Fibroblast of lung (primary cell): ENCODE measurements around the gene IVL. TPM values are rescaled to one million over a fixed set of nuclear protein-coding genes. Genes with fewer than 3 reads are reported as not detected.

Source experiments
- DNase-seq, 2 donors: peaks; one replicate each; pipeline versions ENCODE4 v3.0.0 to v3.0.0-alpha.2; 2010; ENCODE audit warnings: low read depth in 2 of 2
- H2AFZ ChIP-seq: 2 replicates; pipeline ENCODE4 v1.5.1; 2012; ENCODE audit warnings: low read length, control low read depth, inconsistent platforms
- H3K27ac ChIP-seq: 2 replicates; pipeline ENCODE4 v1.5.1; 2011; ENCODE audit warnings: low read length, control low read depth; ENCODE audit not compliant: insufficient read depth
- H3K27me3 ChIP-seq: 2 replicates; pipeline ENCODE4 v1.5.1; 2011; ENCODE audit warnings: mild to moderate bottlenecking, low read length; ENCODE audit not compliant: control insufficient read depth, insufficient read depth
- H3K36me3 ChIP-seq: 2 replicates; pipeline ENCODE4 v1.5.1; 2011; ENCODE audit warnings: low read length; ENCODE audit not compliant: control insufficient read depth, insufficient read depth
- H3K4me1 ChIP-seq: 2 replicates; pipeline ENCODE4 v1.5.1; 2011; ENCODE audit warnings: low read length; ENCODE audit not compliant: control insufficient read depth, insufficient read depth; ENCODE audit errors: extremely low read depth
- H3K4me2 ChIP-seq: 2 replicates; pipeline ENCODE4 v1.5.1; 2011; ENCODE audit warnings: low read length, control low read depth; ENCODE audit not compliant: insufficient read depth; ENCODE audit errors: extremely low read depth
- H3K4me3 ChIP-seq, 4 experiments: fragments of 200-600 bp in 1 of 4; sonication (generic) in 1 of 4; replicated peaks in 1 of 4; 2 replicates each; pipeline ENCODE4 v1.5.1; 2011 to 2016; ENCODE audit warnings: low read length in 4 of 4, low read depth in 3 of 4, mild to moderate bottlenecking in 3 of 4, control low read depth in 2 of 4, inconsistent platforms in 1 of 4, mixed read lengths in 1 of 4; ENCODE audit not compliant: insufficient read depth in 1 of 4; ENCODE audit errors: control extremely low read depth in 1 of 4
- H3K79me2 ChIP-seq: 2 replicates; pipeline ENCODE4 v1.5.1; 2012; ENCODE audit warnings: mild to moderate bottlenecking, low read length, inconsistent platforms; ENCODE audit not compliant: control insufficient read depth, insufficient read depth
- H3K9ac ChIP-seq: 2 replicates; pipeline ENCODE4 v1.5.1; 2011; ENCODE audit warnings: mild to moderate bottlenecking, low read length, control low read depth; ENCODE audit not compliant: insufficient read depth
- H3K9me3 ChIP-seq: 2 replicates; pipeline ENCODE4 v1.5.1; 2012; ENCODE audit warnings: low read depth, low read length; ENCODE audit not compliant: control insufficient read depth, insufficient read depth
- H4K20me1 ChIP-seq: 2 replicates; pipeline ENCODE4 v1.5.1; 2011; ENCODE audit warnings: low read length; ENCODE audit not compliant: control insufficient read depth, insufficient read depth; ENCODE audit errors: extremely low read depth
- EZH2 ChIP-seq: IDR thresholded peaks from 2 replicates; pipeline ENCODE4 v1.5.1; 2012; ENCODE audit warnings: low read length, control low read depth, mild to moderate bottlenecking; ENCODE audit errors: missing control alignments
- polyA plus RNA-seq, 2 donors: library from polyadenylated mRNA; depleted of rRNA in 1 of 2; stranded (reverse) in 1 of 2; unstranded in 1 of 2; fragments of >200 nt; gene quantifications; 2 replicates each; pipeline ENCODE4 v1.2.1, GENCODE V29; 2011 to 2012; ENCODE audit warnings: missing spikeins in 1 of 2
- total RNA-seq: library from RNA; depleted of rRNA; stranded (reverse); fragments of >200 nt; gene quantifications from 2 replicates; pipeline ENCODE4 v1.2.1, GENCODE V29; 2014
- TF ChIP-seq, protein P1 (sequence below), 2 donors: IDR thresholded peaks in 1 of 2; conservative IDR thresholded peaks in 1 of 2; 1 replicate in 1 of 2; 2 replicates in 1 of 2; pipeline ENCODE4 v1.5.1; 2011 to 2012; ENCODE audit warnings: low read length in 2 of 2, control low read depth in 1 of 2, inconsistent platforms in 1 of 2, low read depth in 1 of 2, mild to moderate bottlenecking in 1 of 2

Gene IVL
- total and polyA plus RNA-seq, 2 donors (not counting 1 experiment from before 2014, with no cell fraction given), result 0.10 TPM; not detected in 1

DNA sequence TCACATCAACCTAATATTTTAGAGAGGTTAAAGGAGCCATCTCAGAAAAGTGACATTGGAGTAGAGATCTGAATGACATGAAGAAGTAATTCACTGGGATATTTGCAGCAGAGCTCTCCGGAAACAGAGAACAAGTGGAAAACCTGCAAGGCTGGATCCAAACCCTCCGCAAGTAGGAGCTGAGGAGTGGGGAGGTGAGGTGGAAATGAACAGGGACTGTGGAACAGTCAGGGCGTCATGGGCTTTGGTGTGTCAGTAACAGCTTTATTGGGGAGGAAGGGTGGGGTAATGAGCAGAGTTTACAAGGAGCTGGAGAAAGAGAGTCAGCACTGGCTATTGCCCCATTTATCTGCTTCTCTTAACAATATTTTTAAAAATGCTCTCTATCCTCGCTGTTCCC lies 9.3 kb upstream of the IVL start:
- DNase-seq, result no peak
- no peak overlapping the region for H3K4me2 ChIP-seq
- H2AFZ ChIP-seq, result no peak overlapping the region
- H3K9ac ChIP-seq, result no peak overlapping the region
- no peaks in the 10 kb centered on the region for H4K20me1 ChIP-seq
- TF ChIP-seq EZH2, result no peak
- TF ChIP-seq, protein P1, sequence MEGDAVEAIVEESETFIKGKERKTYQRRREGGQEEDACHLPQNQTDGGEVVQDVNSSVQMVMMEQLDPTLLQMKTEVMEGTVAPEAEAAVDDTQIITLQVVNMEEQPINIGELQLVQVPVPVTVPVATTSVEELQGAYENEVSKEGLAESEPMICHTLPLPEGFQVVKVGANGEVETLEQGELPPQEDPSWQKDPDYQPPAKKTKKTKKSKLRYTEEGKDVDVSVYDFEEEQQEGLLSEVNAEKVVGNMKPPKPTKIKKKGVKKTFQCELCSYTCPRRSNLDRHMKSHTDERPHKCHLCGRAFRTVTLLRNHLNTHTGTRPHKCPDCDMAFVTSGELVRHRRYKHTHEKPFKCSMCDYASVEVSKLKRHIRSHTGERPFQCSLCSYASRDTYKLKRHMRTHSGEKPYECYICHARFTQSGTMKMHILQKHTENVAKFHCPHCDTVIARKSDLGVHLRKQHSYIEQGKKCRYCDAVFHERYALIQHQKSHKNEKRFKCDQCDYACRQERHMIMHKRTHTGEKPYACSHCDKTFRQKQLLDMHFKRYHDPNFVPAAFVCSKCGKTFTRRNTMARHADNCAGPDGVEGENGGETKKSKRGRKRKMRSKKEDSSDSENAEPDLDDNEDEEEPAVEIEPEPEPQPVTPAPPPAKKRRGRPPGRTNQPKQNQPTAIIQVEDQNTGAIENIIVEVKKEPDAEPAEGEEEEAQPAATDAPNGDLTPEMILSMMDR (conservative IDR thresholded peaks at IDR 0.05 in 1 of 2, IDR thresholded peaks at IDR 0.05 in 1 of 2; ENCODE audit: low read depth in 1 of 2, low read length in 2 of 2), result no peak
- H3K27ac ChIP-seq, result no peak overlapping the region
- H3K27me3 ChIP-seq, result peaks cover 2% of the 10 kb centered on the region
- no peaks in the 10 kb centered on the region for H3K9me3 ChIP-seq
- no peaks in the 10 kb centered on the region for H3K36me3 ChIP-seq
- no peak overlapping the region for H3K4me3 ChIP-seq
- H3K4me1 ChIP-seq, result no peaks in the 10 kb centered on the region
- H3K79me2 ChIP-seq, result no peaks in the 10 kb centered on the region

DNA sequence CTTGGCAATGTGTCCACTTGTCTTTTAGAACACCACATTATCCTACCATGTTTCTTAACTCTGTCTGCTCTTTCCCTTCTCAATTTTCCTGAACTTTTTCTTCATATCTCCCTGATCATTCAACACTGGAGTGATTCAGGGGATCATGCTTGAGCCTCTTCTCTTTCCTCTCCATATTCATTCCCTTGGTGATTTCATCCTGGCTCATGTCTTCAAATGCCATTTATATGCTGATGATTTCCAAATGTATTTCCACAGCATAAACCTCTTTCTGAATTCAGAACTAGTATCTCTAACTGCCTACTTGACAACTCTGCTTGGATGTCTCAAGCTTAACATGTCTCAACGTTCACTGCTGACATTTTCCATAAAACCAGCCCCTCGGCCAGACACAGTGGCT lies 8.5 kb upstream of the IVL start:
- Histone ChIP-seq H3K9ac (no peak overlapping the region), H3K4me1 (no peaks in the 10 kb centered on the region), H2AFZ (no peak overlapping the region), H3K9me3 (no peaks in the 10 kb centered on the region), H4K20me1 (no peaks in the 10 kb centered on the region), H3K27me3 (peaks cover 2% of the 10 kb centered on the region), H3K4me3 (no peak overlapping the region), H3K36me3 (no peaks in the 10 kb centered on the region), H3K79me2 (no peaks in the 10 kb centered on the region), H3K4me2 (no peak overlapping the region), H3K27ac (no peak overlapping the region)
- TF ChIP-seq EZH2, result no peak
- TF ChIP-seq, protein P1 (conservative IDR thresholded peaks at IDR 0.05 in 1 of 2, IDR thresholded peaks at IDR 0.05 in 1 of 2; ENCODE audit: low read depth in 1 of 2, low read length in 2 of 2), result no peak
- DNase-seq, result no peak

DNA sequence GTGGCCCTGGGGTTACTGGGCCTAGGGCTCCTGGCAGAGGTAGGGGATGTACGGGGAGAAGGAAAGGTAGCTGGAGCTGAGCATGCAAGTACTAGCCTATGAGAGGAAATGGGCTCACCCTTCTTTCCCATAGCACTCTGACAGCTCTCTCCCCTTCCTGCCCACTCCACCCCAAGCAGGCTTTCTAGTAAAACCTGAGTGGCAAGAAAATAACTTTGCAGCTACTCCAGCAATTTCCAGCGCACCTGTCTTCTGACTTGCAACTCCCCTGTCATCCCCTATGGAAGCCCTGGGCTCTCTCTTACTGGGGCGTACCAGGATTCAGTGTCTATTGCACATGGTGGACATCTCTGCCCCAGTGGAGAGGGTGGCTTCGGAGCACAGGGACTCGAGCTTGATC lies 6.7 kb upstream of the IVL start:
- H4K20me1 ChIP-seq, result no peaks in the 10 kb centered on the region
- peaks cover 11% of the 10 kb centered on the region for H3K4me1 ChIP-seq

More for the DNA sequence above, 6.7 kb upstream of the IVL start:
- no peak overlapping the region for H2AFZ ChIP-seq
- peaks cover 2% of the 10 kb centered on the region for H3K27me3 ChIP-seq
- no peaks in the 10 kb centered on the region for H3K79me2 ChIP-seq
- H3K9me3 ChIP-seq, result no peaks in the 10 kb centered on the region
- H3K4me2 ChIP-seq, result no peak overlapping the region
- TF ChIP-seq, protein P1 (conservative IDR thresholded peaks at IDR 0.05 in 1 of 2, IDR thresholded peaks at IDR 0.05 in 1 of 2; ENCODE audit: low read depth in 1 of 2, low read length in 2 of 2), result no peak
- no peak for TF ChIP-seq EZH2
- no peak overlapping the region for H3K9ac ChIP-seq
- H3K27ac ChIP-seq, result no peak overlapping the region
- H3K4me3 ChIP-seq, result no peak overlapping the region
- no peak for DNase-seq
- no peaks in the 10 kb centered on the region for H3K36me3 ChIP-seq
